PC-9 (cell line): Measurements from ENCODE around the gene RBMS1. TPM values are rescaled to one million over a fixed set of nuclear protein-coding genes. Genes with fewer than 3 reads are reported as not detected.

Experiments
- BruUV-seq: library from RNA; stranded (reverse); fragments of 400-500 nt; replicated peaks from 2 replicates; lab custom pipeline; 2021; lab: Mats Ljungman, UMichigan
- CTCF ChIA-PET: fragments of 300-600 bp; sonication (Branson Sonifier 250); formaldehyde crosslinking; loops from one replicate; lab custom pipeline; 2022; ENCODE audit warnings: antibody characterized with exemption; lab: Charles Lee
- POLR2A ChIA-PET: fragments of 300-600 bp; sonication (Branson Sonifier 250); formaldehyde crosslinking; loops from one replicate; lab custom pipeline; 2022; ENCODE audit warnings: antibody characterized with exemption; ENCODE audit not compliant: unreplicated experiment; lab: Charles Lee
- DNase-seq, 2 experiments: peaks; one replicate each; pipeline versions ENCODE4 v3.0.0 to v3.0.0-alpha.2; 2015 to 2022; ENCODE audit warnings: mixed read lengths in 1 of 2
- H2AFZ ChIP-seq: fragments of 200-600 bp; sonication (generic); 2 replicates; pipeline ENCODE4 v1.8.1; 2017; ENCODE audit warnings: antibody characterized with exemption
- H3F3A ChIP-seq: fragments of 200-600 bp; sonication (generic); 2 replicates; pipeline ENCODE4 v1.8.1; 2017; ENCODE audit warnings: antibody characterized with exemption, mild to moderate bottlenecking, low read depth; ENCODE audit not compliant: insufficient read depth
- H3K27ac ChIP-seq: fragments of 200-600 bp; sonication (generic); 2 replicates; pipeline ENCODE4 v1.6.1; 2016; ENCODE audit warnings: mixed run types
- H3K27me3 ChIP-seq: fragments of 200-600 bp; sonication (generic); 2 replicates; pipeline ENCODE4 v1.6.1; 2016; ENCODE audit warnings: low read depth, mixed run types; ENCODE audit not compliant: insufficient read depth
- H3K36me3 ChIP-seq: fragments of 200-600 bp; sonication (generic); 2 replicates; pipeline ENCODE4 v1.6.1; 2016; ENCODE audit warnings: low read depth, mixed run types
- H3K4me1 ChIP-seq: fragments of 200-600 bp; sonication (generic); replicated peaks from 2 replicates; pipeline ENCODE4 v1.6.1; 2016; ENCODE audit warnings: mixed run types; ENCODE audit not compliant: insufficient read depth
- H3K4me2 ChIP-seq: fragments of 200-600 bp; sonication (generic); 2 replicates; pipeline ENCODE4 v1.6.1; 2017; ENCODE audit warnings: mixed run types
- H3K4me3 ChIP-seq: fragments of 200-600 bp; sonication (generic); 2 replicates; pipeline ENCODE4 v1.6.1; 2016; ENCODE audit warnings: mixed run types
- H3K79me2 ChIP-seq: fragments of 200-600 bp; sonication (generic); 2 replicates; pipeline ENCODE4 v1.6.1; 2017; ENCODE audit warnings: low read depth, mixed run types
- H3K9me2 ChIP-seq: fragments of 200-600 bp; sonication (generic); 2 replicates; pipeline ENCODE4 v1.8.1; 2017; ENCODE audit warnings: mild to moderate bottlenecking; ENCODE audit not compliant: insufficient read depth
- H3K9me3 ChIP-seq: fragments of 200-600 bp; sonication (generic); 2 replicates; pipeline ENCODE4 v1.8.1; 2016; ENCODE audit warnings: low read depth; ENCODE audit not compliant: insufficient read depth
- H4K20me1 ChIP-seq: fragments of 200-600 bp; sonication (generic); 2 replicates; pipeline ENCODE4 v1.8.1; 2017; ENCODE audit not compliant: insufficient read depth
- EZH2 ChIP-seq: fragments of 200-600 bp; sonication (generic); IDR thresholded peaks from 2 replicates; pipeline ENCODE4 v1.8.0; 2017; ENCODE audit warnings: antibody characterized with exemption, low read depth
- intact Hi-C: fragments of 100-400 bp; cut with micrococcal nuclease; formaldehyde crosslinking; loops from one replicate; pipeline ENCODE4 v1.10.0; 2022; ENCODE audit not compliant: unreplicated experiment
- total RNA-seq: library from RNA; stranded (reverse); gene quantifications from 2 replicates; pipeline ENCODE4 v1.2.3, GENCODE V29; 2021
- TF ChIP-seq, protein P1 (sequence below): fragments of 200-600 bp; sonication (generic); conservative IDR thresholded peaks from 2 replicates; pipeline ENCODE4 v1.6.1; 2017; ENCODE audit warnings: mixed run types, antibody characterized with exemption, mild to moderate bottlenecking, moderate library complexity

RBMS1 gene
- total RNA-seq, 1 experiment from 2014 or later, result 65.1 TPM

DNA sequence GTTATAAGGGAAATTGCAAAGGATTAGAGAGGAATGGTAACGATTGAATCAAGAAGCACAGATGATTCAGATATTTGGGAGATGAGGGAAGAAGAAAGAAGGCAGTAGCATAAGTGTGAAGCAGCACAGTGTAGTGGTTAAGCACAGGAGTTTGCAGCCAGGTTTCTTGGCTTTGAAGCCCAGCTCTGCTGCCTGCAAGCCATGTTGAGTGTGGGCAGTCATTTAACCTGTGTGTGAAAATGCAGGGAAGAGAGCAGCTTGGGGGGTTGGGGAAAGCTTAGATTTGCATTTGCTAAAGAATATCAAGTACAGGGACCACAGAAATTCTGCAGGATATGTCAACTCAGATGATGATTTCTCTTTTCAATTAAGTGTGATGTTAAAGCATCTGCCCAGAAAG lies 21.5 kb upstream of the RBMS1 start:
- no peaks in the 10 kb centered on the region for H3F3A ChIP-seq
- no peak overlapping the region for H3K27ac ChIP-seq
- H3K4me3 ChIP-seq, result no peak overlapping the region
- no peak for DNase-seq
- H3K27me3 ChIP-seq, result no peaks in the 10 kb centered on the region
- H4K20me1 ChIP-seq, result no peaks in the 10 kb centered on the region
- H2AFZ ChIP-seq, result no peak overlapping the region
- ChIA-PET POLR2A (no interaction called here), CTCF (no interaction called here)
- H3K4me1 ChIP-seq, result no peaks in the 10 kb centered on the region
- no peaks in the 10 kb centered on the region for H3K36me3 ChIP-seq
- H3K9me3 ChIP-seq, result no peaks in the 10 kb centered on the region
- intact Hi-C loops, result no loop called here
- no peaks in the 10 kb centered on the region for H3K79me2 ChIP-seq
- no peaks in the 10 kb centered on the region for H3K9me2 ChIP-seq
- H3K4me2 ChIP-seq, result no peak overlapping the region
- BruUV-seq, result no TSS peak
- TF ChIP-seq EZH2, result no peak
- TF ChIP-seq, protein P1, sequence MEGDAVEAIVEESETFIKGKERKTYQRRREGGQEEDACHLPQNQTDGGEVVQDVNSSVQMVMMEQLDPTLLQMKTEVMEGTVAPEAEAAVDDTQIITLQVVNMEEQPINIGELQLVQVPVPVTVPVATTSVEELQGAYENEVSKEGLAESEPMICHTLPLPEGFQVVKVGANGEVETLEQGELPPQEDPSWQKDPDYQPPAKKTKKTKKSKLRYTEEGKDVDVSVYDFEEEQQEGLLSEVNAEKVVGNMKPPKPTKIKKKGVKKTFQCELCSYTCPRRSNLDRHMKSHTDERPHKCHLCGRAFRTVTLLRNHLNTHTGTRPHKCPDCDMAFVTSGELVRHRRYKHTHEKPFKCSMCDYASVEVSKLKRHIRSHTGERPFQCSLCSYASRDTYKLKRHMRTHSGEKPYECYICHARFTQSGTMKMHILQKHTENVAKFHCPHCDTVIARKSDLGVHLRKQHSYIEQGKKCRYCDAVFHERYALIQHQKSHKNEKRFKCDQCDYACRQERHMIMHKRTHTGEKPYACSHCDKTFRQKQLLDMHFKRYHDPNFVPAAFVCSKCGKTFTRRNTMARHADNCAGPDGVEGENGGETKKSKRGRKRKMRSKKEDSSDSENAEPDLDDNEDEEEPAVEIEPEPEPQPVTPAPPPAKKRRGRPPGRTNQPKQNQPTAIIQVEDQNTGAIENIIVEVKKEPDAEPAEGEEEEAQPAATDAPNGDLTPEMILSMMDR, result no peak

DNA sequence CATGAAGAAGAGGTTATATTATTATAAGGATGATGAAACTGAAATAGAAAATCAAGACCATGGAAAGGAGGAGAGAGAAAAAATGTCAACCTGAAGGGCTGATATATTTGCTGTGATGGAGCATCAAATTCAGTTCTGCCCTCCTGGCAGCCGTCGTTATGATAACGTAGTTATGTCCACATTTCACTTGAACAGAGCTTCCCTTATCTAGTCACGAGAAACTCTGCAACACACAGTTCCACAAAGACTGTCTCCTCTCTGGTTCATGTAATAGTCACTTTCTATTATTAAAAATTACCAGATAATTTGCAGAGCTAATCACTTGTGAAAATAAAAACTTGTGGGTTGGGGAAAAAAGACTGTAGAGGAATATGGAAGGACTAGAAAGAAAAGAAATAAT lies 19.5 kb upstream of the RBMS1 start:
- BruUV-seq, result no TSS peak
- Histone ChIP-seq H3K27ac (no peak overlapping the region), H4K20me1 (no peaks in the 10 kb centered on the region), H2AFZ (no peak overlapping the region), H3F3A (no peaks in the 10 kb centered on the region), H3K36me3 (no peaks in the 10 kb centered on the region), H3K4me3 (no peak overlapping the region), H3K4me2 (no peak overlapping the region), H3K79me2 (no peaks in the 10 kb centered on the region), H3K4me1 (no peaks in the 10 kb centered on the region), H3K27me3 (no peaks in the 10 kb centered on the region), H3K9me3 (no peaks in the 10 kb centered on the region), H3K9me2 (no peaks in the 10 kb centered on the region)
- TF ChIP-seq, protein P1, result no peak
- no peak for TF ChIP-seq EZH2
- no peak for DNase-seq
- ChIA-PET POLR2A (no interaction called here), CTCF (no interaction called here)
- intact Hi-C loops, result no loop called here

GRCh38 chr2:160512491-160512890 lies 18.9 kb upstream of the RBMS1 start:
- no TSS peak for BruUV-seq
- TF ChIP-seq, protein P1, result no peak
- no peak for TF ChIP-seq EZH2

More at GRCh38 chr2:160512491-160512890, 18.9 kb upstream of the RBMS1 start:
- intact Hi-C loops, result no loop called here
- Histone ChIP-seq H4K20me1 (no peaks in the 10 kb centered on the region), H3K4me3 (no peak overlapping the region), H3K27ac (no peak overlapping the region), H3K79me2 (no peaks in the 10 kb centered on the region), H3K4me1 (no peaks in the 10 kb centered on the region), H3K9me3 (no peaks in the 10 kb centered on the region), H3K36me3 (no peaks in the 10 kb centered on the region), H3K27me3 (no peaks in the 10 kb centered on the region), H3K9me2 (no peaks in the 10 kb centered on the region), H3K4me2 (no peak overlapping the region), H3F3A (no peaks in the 10 kb centered on the region), H2AFZ (no peak overlapping the region)
- ChIA-PET POLR2A (no interaction called here), CTCF (no interaction called here)
- DNase-seq, result no peak
